Measurements from ENCODE around the gene CD200R1L.

CD200R1L gene

DNA sequence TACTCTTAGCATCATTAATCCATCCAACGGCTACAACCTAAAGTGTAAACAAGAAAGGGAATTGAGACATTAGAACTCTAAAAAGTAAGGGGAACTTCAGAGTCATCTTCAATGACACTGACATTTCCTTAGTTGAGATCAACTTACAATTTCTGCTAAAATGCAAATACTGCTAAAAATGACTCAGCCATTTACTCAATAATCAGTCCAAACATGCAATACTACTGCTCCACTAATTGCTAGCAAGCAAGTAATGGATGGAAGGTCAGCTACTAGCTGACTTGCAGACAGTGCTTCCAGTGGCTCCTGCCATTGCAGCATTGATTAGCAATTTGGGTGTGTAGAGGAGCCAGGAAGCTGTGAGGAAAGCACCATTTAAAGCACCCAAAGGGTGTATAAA, 28.4 kb downstream of the CD200R1L start:
- DNase-seq (ENCODE audit: low read depth), result no peak

DNA sequence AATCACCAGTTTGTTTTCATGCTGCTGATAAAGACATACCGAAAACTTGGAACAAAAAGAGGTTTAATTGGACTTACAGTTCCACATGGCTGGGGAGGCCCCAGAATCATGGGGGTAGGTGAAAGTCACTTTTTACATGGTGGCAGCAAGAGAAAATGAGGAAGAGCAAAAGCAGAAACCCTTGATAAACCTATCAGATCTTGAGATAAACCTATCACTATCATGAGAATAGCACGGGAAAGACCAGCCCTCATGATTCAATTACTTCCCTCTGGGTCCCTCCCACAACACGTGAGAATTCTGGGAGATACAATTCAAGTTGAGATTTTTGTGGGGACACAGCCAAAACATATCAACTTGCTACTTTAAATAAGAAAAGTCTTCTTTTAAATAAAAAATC, 28.9 kb downstream of the CD200R1L start:
- DNase-seq (ENCODE audit: low read depth), result no peak

DNA sequence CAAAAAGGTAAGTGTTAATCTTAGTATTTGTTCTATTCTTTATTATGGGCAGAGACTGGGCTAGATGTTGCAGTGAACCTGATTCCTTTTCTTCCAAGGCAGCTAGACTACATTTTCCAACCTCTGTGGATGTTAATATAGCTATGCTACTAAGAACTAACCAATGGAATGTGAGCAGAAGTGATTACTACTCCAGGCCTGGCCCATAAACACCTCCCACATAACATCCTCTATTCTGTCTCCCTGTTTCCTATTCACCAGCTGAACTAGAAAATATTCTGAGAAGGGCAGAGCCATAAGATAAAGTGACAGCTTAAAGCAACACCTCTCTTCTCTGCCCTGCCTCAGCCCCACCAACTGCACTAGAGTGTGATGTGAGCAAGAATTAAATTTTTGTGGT, 29.4 kb downstream of the CD200R1L start:
- DNase-seq (ENCODE audit: low read depth), result no peak

- no peak for DNase-seq (ENCODE audit: low read depth)
These were observed 30.7 kb downstream of the CD200R1L start for GRCh38 chr3:112815981-112816380.

GRCh38 chr3:112814266-112814665, 32.4 kb downstream of the CD200R1L start:
- no peak for DNase-seq (ENCODE audit: low read depth)

DNA sequence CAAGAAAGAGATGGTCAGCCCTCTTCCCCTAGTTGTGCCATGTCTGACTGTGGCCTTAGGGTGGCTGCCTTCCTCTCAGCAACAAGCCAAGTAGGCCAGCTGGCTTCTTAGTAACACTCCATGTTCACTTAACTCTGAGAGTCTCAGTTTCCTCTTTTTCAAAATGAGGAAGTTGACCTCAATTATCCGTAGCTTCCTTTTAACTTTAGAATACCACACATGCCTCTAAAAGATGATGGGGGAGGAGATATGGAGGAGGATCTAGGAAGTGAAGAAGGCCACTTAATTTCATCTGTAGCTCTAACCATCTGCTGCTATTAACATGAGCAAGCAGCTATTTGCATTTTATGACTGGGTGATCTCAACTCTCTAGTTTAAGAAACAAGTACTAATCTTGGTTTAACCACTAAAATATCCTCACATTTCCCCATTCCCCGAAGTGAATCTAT, 32.9 kb downstream of the CD200R1L start:
- DNase-seq (ENCODE audit: low read depth), result no peak

- no peak for DNase-seq (ENCODE audit: low read depth)
These were observed 33.6 kb downstream of the CD200R1L start for GRCh38 chr3:112813016-112813415.

- DNase-seq (ENCODE audit: low read depth), result no peak
These were observed 34.6 kb downstream of the CD200R1L start for GRCh38 chr3:112811917-112812660.

DNA sequence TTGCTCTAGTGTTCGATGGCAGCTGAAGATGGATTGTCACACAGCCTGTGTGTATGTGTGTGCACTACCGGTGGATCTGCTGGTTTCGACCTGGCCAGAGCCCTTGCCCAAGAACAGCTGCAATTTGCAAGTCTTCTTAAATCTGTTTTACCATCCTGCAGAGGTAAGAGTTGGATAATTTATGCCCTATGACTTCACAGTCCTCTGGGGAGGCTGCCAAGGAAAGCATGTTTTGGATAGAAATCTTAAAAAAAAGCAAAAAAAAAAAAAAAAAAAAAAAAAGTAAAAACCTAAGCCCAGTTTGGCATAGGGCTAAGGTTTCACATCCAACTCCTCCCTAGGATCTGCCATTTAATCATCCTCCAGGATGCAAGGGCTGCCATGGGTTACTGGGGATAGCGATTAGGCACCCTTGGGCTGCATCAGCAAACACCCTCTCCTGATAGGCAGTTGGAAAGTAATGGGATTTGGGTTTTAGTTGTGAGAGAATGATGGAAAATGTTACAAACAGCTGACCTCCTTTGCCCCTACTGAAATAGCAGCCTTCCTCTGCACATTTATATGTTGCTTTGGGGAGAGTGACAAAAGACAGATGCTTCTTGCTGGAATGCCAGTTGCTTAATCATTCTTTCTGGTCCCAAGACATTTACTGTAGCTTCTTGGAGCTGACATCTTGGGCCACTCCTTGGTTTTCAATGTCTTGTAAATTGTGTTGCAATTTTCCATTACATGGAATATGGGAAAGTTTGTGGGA, 35.4 kb downstream of the CD200R1L start:
- no peak for DNase-seq (ENCODE audit: low read depth)

- no peak for DNase-seq (ENCODE audit: low read depth)
These were observed 36.1 kb downstream of the CD200R1L start for GRCh38 chr3:112810561-112810960.

- no peak for DNase-seq (ENCODE audit: low read depth)
These were observed 38.5 kb downstream of the CD200R1L start for GRCh38 chr3:112808136-112808535.

- DNase-seq (ENCODE audit: low read depth), result no peak
These were observed 39.0 kb downstream of the CD200R1L start for GRCh38 chr3:112807685-112808084.

DNA sequence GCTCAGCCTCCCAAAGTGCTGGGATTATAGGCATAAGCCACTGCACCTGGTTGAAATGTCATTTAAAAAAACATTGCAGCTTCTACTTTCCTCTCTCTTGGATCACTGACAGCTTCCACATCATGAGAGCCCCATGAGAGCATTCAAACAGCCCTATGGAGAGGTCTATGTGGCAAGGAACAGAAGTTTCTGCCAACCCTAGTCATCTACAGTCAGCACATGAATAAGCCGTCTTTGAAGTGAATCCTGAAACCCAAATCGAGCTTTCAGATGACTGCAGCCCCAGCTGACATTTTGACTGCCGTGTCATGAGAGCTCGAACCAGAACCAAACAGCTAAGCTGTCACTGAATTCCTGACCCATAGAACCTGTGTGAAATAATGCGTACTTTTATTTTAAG, 39.8 kb downstream of the CD200R1L start:
- DNase-seq (ENCODE audit: low read depth), result no peak

DNA sequence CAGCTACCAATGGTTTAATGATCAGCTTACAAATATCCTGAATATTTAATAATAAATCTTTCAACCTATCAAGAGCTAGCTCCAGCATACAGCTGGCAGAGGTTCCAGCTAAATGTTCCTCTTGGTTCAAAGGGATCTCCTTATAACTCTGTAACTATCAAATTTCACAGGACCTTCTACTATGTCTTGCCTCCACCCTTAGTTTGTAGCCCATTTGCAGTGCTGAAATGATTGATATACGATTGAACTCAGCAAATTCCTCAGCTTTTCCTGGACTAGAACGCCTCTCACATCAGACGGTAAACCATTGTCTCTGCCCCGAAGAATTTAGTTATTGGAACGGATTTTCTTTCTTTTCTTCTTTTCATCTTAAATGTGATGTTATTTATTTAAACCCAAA, 41.5 kb downstream of the CD200R1L start:
- DNase-seq (ENCODE audit: low read depth), result no peak

DNA sequence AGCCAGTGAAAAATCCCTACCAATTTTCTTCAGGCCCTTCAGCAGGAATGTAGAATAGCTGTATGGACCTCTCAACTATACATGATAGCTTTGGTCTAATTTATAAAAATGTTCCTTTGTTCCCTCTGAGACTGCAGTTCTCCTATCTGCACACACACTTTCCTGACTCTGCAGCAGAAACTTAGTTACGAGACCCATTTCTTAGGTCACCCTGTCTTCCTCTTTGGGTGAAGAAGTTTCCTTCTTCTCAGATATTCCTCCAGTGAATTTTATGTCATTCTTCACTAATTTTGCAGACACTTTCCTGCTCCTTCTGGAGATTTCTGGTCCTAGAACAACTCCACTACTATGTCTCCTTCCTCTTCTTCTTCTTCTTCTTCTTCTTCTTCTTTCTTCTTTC, 42.6 kb downstream of the CD200R1L start:
- no peak for DNase-seq (ENCODE audit: low read depth)

- DNase-seq (ENCODE audit: low read depth), result no peak
These were observed 43.2 kb downstream of the CD200R1L start for GRCh38 chr3:112803467-112803866.

DNA sequence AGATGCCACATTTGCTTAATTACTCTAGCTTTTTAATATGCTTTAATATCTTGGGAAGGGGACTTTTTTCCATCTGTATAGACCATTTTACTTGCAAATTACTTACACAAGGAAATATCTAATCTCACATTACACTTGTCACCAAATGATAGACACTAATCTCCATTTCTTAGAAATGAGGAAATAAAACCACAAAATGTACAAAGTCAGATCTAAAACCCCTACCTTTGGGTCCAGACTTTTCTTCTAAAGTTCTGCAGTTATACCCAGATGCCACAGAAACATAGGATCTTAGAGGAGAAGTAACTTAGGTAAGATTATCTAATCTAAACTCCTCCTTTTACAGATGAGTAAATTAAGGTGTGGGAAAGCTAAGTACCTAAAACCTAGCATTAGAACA, 44.3 kb downstream of the CD200R1L start:
- no peak for DNase-seq (ENCODE audit: low read depth)

GRCh38 chr3:112799946-112800345, 46.7 kb downstream of the CD200R1L start:
- no peak for DNase-seq (ENCODE audit: low read depth)

GRCh38 chr3:112794622-112795172, 52.0 kb downstream of the CD200R1L start:
- no peak for DNase-seq (ENCODE audit: low read depth)

DNA sequence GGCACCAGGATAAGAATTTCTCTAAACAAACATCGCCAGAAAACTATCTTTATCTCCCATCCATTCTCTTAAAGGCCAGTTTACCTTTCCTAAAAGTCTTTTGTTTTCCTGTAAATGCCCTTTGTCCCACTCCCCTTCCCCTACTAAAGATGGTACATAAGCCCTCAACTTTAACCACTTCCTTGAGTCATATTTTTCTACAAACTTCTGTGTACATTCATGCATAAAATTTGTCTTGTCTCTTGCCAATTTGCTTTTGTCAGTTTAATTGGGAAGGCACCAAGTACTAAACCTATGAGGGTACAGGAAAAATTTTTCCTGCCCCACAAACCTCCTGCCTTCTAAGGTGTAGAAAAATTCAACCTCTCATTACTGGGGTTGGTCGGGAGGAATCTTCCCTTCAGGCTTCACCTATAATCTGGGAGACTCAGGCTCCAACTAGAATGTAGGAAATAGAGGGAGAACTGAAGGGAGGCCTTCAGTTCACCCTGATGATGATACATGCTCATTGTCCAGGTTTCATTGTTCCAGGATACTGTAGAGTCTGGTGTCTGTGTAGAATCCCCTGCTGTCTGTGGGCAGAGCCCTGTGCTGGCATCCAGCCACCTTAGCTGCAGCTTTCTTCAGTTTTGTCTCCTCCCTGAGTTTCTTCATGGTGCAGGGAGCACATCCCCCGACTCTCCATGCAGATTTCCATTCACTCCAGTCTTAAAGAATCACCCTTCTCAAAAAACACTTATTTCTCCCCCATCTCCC, 53.2 kb downstream of the CD200R1L start:
- DNase-seq (ENCODE audit: low read depth), result no peak

DNA sequence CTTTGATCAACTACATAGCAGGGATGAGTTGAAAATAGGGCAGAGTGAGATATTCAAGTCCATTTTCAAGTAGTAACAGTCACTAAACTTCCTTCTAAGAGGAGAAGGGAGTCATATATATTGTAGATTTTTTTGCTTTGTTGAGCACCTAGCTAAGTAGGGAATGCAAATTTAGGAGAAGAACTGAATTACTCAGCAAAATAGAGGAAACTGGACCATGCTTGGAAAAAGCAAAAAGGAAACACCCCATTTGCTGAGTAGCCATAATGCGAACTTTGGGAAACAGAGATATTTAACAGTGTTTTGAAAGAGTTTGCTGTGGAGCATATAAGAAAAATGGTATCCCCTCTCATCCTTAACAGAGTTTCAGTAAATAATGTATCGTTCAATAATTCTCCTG, 54.9 kb downstream of the CD200R1L start:
- DNase-seq (ENCODE audit: low read depth), result no peak

DNA sequence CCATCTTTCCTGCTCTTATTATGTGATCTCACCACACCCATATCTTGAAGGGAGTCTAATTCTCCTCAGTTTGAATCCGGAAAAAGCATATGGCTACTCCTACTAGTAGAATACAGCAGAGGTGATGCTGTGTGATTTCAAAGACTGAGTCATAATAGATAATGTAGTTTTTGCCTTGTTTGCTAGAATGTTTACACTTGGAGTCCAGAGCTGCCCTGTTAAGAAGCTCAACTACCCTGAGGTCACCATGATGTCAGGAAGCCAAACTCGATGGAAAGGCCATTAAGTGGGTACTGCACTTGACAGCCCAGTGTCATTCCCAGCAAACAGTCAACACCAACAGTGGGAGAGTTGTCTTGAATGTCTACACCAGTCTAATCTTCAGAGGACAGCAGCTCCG, 56.9 kb downstream of the CD200R1L start:
- no peak for DNase-seq (ENCODE audit: low read depth)

All from activated gamma-delta T cell treated with anti-CD3 and anti-CD28 coated beads, Interleukin-2, amount 50 U/mL, for 16 hours (primary cell).